OCI-LY3 (cell line): ENCODE results near the gene NEIL1.
"Not testable (repeated sequence)": the region's sequence is repeated elsewhere in the genome, so short reads cannot be mapped to it uniquely, and the experiment has no call there.

Experiments
- H2AFZ ChIP-seq: fragments of 200-600, 300-600 bp; shearing (Covaris generic); 2 replicates; pipeline ENCODE4 v1.6.0; 2014; ENCODE audit warnings: antibody characterized with exemption, low read depth, low read length
- H3K27ac ChIP-seq: fragments of 200-600, 300-600 bp; sonication (generic); 2 replicates; pipeline ENCODE4 v1.5.1; 2014; ENCODE audit warnings: mild to moderate bottlenecking, low read length, moderate library complexity, mixed read lengths
- H3K27me3 ChIP-seq: fragments of 200-600, 300-600 bp; sonication (generic); 2 replicates; pipeline ENCODE4 v1.6.1; 2014; ENCODE audit warnings: low read depth, low read length, mixed read lengths
- H3K36me3 ChIP-seq: fragments of 200-600, 300-600 bp; sonication (generic); replicated peaks from 2 replicates; pipeline ENCODE3; 2014; ENCODE audit warnings: low read depth, low read length, mixed read lengths
- H3K4me1 ChIP-seq: fragments of 300-600, 200-600 bp; sonication (generic); 2 replicates; pipeline ENCODE4 v1.6.1; 2014; ENCODE audit warnings: low read length, mixed read lengths
- H3K4me2 ChIP-seq: fragments of 200-600, 300-600 bp; sonication (generic); 2 replicates; pipeline ENCODE4 v1.6.1; 2014; ENCODE audit warnings: low read length, mixed read lengths
- H3K4me3 ChIP-seq: fragments of 300-600, 200-600 bp; sonication (generic); 2 replicates; pipeline ENCODE4 v1.5.1; 2014; ENCODE audit warnings: antibody characterized with exemption, mild to moderate bottlenecking, low read length, moderate library complexity
- H3K79me2 ChIP-seq: fragments of 300-600, 200-600 bp; shearing (Covaris generic); 2 replicates; pipeline ENCODE4 v1.6.1; 2014; ENCODE audit warnings: mild to moderate bottlenecking, low read length, mixed read lengths
- H3K9ac ChIP-seq: fragments of 300-600, 200-600 bp; shearing (Covaris generic); 2 replicates; pipeline ENCODE4 v1.6.0; 2014; ENCODE audit warnings: mild to moderate bottlenecking, low read length, moderate library complexity
- H3K9me3 ChIP-seq: fragments of 200-600, 300-600 bp; shearing (Covaris generic); 2 replicates; pipeline ENCODE4 v1.6.1; 2014; ENCODE audit warnings: low read length, mixed read lengths; ENCODE audit not compliant: insufficient read depth
- H4K20me1 ChIP-seq: fragments of 200-600, 300-600 bp; sonication (generic); 2 replicates; pipeline ENCODE4 v1.6.1; 2016; ENCODE audit warnings: low read length, mixed read lengths; ENCODE audit not compliant: insufficient read depth
- EZH2phosphoT487 ChIP-seq: fragments of 200-600 bp; shearing (Covaris generic); IDR thresholded peaks from 2 replicates; pipeline ENCODE4 v1.6.1; 2018; ENCODE audit warnings: antibody characterized with exemption, mixed run types, low read depth
- TF ChIP-seq, protein P1 (sequence below): fragments of 200-600, 300-600 bp; sonication (generic); IDR thresholded peaks from 2 replicates; pipeline ENCODE4 v1.5.1; 2014; ENCODE audit warnings: antibody characterized with exemption, low read length, low read depth

Gene NEIL1

DNA sequence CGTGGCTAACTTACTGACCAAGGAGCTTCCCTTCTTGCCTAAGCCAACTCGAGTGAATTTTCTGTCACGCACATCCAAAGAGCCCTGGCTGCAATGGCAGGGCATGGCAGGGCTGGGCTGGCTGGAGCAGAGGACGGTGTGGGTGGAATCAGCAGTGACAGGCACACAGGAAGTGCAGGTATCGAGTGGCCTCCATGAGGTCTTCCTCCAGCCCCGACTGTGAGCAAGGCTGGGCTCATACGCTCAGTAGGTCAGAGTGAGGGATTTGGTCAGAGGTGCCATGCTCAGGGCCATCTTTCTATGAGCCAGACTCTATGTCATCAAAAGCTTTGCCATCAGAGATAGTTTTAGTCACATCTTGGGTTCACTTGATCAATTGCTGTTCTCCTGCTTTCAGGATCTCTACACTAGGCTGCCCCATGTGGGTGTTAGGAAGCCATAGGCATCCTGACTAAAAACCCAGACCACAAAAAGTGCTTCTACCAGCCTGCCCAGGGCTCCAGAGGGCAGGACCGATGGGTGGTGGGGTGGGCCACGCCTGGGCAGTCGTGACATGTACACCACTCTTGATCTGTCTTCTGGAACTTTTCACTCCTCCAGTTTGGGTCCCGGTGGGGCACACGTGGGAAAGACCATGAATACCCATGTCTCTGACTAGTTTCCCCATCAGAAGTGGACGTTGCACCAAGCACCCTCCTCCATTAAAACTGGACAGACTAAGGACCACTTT lies 33.6 kb upstream of the NEIL1 start:
- Histone ChIP-seq H3K79me2 (no peaks in the 10 kb centered on the region), H2AFZ (no peak overlapping the region), H3K9me3 (no peaks in the 10 kb centered on the region), H3K27ac (no peak overlapping the region), H3K4me3 (no peak overlapping the region), H4K20me1 (no peaks in the 10 kb centered on the region), H3K4me2 (no peak overlapping the region), H3K4me1 (no peaks in the 10 kb centered on the region), H3K36me3 (no peaks in the 10 kb centered on the region), H3K9ac (no peak overlapping the region), H3K27me3 (peaks cover 16% of the 10 kb centered on the region; the same call in 1 of the 2 replicates)
- no peak for TF ChIP-seq EZH2phosphoT487
- TF ChIP-seq, protein P1, sequence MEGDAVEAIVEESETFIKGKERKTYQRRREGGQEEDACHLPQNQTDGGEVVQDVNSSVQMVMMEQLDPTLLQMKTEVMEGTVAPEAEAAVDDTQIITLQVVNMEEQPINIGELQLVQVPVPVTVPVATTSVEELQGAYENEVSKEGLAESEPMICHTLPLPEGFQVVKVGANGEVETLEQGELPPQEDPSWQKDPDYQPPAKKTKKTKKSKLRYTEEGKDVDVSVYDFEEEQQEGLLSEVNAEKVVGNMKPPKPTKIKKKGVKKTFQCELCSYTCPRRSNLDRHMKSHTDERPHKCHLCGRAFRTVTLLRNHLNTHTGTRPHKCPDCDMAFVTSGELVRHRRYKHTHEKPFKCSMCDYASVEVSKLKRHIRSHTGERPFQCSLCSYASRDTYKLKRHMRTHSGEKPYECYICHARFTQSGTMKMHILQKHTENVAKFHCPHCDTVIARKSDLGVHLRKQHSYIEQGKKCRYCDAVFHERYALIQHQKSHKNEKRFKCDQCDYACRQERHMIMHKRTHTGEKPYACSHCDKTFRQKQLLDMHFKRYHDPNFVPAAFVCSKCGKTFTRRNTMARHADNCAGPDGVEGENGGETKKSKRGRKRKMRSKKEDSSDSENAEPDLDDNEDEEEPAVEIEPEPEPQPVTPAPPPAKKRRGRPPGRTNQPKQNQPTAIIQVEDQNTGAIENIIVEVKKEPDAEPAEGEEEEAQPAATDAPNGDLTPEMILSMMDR = no peak

DNA sequence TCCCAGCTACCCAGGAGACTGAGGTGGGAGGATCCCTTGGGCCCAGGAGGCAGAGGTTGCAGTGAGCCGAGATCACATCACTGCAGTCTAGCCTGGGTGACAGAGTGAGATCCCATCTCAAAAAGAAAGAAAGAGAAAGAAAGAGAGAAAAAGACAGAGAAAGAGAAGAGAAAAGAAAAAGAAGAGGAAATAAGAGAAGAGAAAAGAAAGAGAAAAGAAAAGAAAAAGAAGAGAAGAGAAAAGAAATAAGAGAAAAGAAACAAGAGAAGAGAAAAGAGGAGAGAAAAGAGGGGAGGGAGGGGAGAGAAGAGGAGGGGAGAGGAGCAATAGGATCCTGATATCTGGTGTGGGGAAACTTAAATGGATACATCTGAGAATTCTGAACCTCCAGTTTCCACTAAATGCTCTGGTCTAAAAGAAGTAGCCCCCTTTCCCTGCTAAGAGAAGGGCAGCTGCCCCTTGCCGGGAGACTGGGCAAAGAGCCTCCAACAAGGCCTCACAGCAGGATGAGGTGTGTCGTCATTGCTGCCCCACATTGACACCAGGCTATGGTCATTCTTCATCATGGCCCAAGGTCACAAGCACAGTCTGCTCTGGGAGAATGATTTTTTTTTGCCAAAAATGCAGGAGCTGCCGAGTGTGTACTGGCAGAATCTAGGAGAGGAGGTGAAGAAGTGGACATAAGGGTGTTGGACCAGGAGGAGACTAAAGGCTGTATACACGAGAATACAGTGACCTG lies 32.1 kb upstream of the NEIL1 start:
- Histone ChIP-seq H3K4me1 (no peaks in the 10 kb centered on the region), H4K20me1 (no peaks in the 10 kb centered on the region), H2AFZ (no peak overlapping the region), H3K79me2 (no peaks in the 10 kb centered on the region), H3K27me3 (peaks cover 9% of the 10 kb centered on the region; the same call in 1 of the 2 replicates), H3K4me3 (no peak overlapping the region), H3K9me3 (no peaks in the 10 kb centered on the region), H3K36me3 (no peaks in the 10 kb centered on the region), H3K4me2 (no peak overlapping the region), H3K9ac (no peak overlapping the region), H3K27ac (no peak overlapping the region)
- TF ChIP-seq EZH2phosphoT487 = no peak
- TF ChIP-seq, protein P1 = no peak

DNA sequence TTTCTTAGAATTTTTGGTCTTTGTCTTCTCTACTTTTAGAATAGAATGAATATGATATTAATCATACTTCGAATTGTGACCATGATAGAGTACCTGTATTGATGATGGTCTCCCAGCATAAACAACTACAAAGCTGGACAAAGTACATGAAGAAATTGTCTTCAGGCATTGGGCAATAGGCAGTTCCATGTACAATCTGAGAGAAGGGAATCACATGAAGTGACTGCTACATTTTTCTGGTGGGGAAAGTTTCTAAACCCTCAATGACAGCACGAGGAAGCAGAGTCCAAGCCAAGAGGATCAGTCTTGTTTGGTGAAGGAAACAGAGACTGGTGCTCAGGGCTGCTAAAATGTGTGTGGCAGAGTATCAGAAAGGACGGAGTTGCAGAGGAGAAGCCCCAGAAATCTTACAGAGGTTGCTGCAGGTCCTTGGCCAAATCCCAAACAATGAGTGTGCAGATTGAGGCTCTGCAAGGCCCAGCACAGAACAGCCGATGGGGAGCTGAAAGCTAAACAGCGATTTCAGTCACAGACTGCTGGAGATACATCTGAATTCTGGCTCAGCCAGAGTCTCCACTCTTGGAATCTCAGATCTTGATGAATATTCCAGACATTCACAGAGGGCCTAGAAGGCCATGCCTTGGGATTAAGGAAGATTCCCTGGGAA lies 27.5 kb upstream of the NEIL1 start:
- not testable (repeated sequence) for H3K27me3 ChIP-seq, H3K4me1 ChIP-seq, H2AFZ ChIP-seq, H3K9me3 ChIP-seq, H4K20me1 ChIP-seq, H3K4me2 ChIP-seq, H3K4me3 ChIP-seq, H3K36me3 ChIP-seq, H3K79me2 ChIP-seq, H3K9ac ChIP-seq, H3K27ac ChIP-seq

DNA sequence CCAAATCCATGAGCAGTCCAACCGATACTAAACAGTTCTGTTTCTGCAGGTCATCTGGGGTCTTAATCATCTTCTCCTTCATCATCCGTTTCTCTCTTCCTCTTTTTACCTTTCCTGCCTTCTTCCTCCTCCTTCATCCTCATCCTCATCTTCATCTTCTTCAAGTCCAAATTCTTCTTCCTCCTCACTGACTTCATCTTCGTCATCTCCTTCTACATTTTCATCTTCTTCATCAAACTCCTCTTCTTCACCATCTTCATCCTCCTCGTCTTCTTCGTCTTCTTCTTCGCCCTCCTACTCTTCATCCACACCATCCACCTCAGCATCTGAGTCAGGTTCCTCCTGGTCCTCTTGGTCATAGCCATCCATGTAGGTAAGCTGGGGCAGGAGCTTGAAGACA lies 25.1 kb upstream of the NEIL1 start:
- Histone ChIP-seq H3K79me2 (no peaks in the 10 kb centered on the region), H2AFZ (no peak overlapping the region), H3K9me3 (no peaks in the 10 kb centered on the region), H3K9ac (no peak overlapping the region), H3K4me1 (no peaks in the 10 kb centered on the region), H3K27ac (no peak overlapping the region), H3K4me3 (no peak overlapping the region), H3K4me2 (no peak overlapping the region), H3K27me3 (no peaks in the 10 kb centered on the region), H4K20me1 (no peaks in the 10 kb centered on the region), H3K36me3 (no peaks in the 10 kb centered on the region)
- no peak for TF ChIP-seq EZH2phosphoT487
- TF ChIP-seq, protein P1 = no peak
